Fibroblast of skin of scalp (primary cell): ENCODE data around the gene FCSK.

Experiments
- DNase-seq: peaks from one replicate; pipeline ENCODE4 v3.0.0-alpha.2; 2013

The FCSK gene

GRCh38 chr16:70526403-70526802 is 72.0 kb downstream of the FCSK start:
- no peak for DNase-seq

DNA sequence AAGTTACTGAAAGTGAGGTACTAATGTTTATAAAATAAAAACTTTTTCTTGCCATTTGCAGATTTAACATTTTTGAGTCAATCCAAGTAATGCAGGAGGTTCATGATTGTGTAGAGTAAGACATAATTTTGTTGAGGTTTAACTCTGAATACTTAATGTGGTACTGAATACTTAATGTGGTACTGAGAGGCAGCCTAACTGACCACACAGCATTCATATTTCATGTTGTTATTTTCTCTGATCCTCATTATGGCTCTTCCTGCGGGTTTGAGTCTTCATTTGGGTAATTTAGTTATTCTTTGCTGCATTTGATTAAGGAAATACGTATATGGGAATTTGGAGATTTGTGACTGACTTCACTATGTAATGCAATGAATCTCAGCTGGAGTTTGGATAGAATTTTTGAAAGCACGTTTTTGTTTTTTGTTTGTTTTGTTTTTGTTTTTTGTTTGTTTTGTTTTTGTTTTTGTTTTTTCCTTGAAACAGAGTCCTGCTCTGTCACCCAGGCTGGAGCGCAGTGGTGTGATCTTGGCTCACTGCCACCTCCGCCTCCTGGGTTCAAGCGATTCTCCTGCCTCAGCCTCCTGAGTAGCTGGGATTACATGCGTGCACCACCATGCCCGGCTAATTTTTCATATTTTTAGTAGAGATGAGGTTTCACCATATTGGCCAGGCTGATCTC is 73.1 kb downstream of the FCSK start:
- DNase-seq = no peak

- DNase-seq = peak; percentile 77
These were observed 74.8 kb downstream of the FCSK start for GRCh38 chr16:70529051-70529777.
